ENCODE results near the gene CBLN1.

Gene CBLN1

DNA sequence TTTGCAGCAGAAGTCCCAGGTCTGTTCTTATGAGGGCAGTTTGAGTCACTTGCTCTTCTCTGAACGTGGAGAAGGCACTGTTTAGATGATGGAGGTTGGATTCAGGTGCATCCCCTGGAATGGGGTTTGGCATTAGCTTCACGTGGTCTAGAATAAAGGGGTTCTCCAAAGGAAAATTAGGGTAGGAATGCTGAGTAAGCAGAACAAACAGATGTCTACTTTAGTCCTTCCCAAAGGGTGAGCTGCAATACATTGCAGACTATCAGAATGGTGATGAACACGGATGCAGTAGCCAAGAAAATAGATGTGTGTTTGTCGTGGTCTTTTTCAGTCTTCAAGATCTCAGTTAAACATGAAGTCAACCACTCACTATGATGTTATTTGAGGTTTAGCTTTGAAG, 3.3 kb upstream of the CBLN1 start:
- TF ChIP-seq, protein P1, sequence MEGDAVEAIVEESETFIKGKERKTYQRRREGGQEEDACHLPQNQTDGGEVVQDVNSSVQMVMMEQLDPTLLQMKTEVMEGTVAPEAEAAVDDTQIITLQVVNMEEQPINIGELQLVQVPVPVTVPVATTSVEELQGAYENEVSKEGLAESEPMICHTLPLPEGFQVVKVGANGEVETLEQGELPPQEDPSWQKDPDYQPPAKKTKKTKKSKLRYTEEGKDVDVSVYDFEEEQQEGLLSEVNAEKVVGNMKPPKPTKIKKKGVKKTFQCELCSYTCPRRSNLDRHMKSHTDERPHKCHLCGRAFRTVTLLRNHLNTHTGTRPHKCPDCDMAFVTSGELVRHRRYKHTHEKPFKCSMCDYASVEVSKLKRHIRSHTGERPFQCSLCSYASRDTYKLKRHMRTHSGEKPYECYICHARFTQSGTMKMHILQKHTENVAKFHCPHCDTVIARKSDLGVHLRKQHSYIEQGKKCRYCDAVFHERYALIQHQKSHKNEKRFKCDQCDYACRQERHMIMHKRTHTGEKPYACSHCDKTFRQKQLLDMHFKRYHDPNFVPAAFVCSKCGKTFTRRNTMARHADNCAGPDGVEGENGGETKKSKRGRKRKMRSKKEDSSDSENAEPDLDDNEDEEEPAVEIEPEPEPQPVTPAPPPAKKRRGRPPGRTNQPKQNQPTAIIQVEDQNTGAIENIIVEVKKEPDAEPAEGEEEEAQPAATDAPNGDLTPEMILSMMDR (IDR thresholded peaks at IDR 0.05; ENCODE audit: insufficient read depth, low read length, missing control alignments) = no peak
- ChIA-PET POLR2A (no interaction called here), CTCF (no interaction called here)
- no peak for DNase-seq (ENCODE audit: low read depth, low spot score)
- no peak overlapping the region for H3K4me3 ChIP-seq (ENCODE audit: low read depth, low read length)

GRCh38 chr16:49283376-49284049, 1.9 kb upstream of the CBLN1 start:
- no peak overlapping the region for H3K4me3 ChIP-seq (ENCODE audit: low read depth, low read length)
- TF ChIP-seq, protein P1 (IDR thresholded peaks at IDR 0.05; ENCODE audit: insufficient read depth, low read length, missing control alignments) = no peak
- no peak for DNase-seq (ENCODE audit: low read depth, low spot score)
- ChIA-PET CTCF (no interaction called here), POLR2A (no interaction called here)

DNA sequence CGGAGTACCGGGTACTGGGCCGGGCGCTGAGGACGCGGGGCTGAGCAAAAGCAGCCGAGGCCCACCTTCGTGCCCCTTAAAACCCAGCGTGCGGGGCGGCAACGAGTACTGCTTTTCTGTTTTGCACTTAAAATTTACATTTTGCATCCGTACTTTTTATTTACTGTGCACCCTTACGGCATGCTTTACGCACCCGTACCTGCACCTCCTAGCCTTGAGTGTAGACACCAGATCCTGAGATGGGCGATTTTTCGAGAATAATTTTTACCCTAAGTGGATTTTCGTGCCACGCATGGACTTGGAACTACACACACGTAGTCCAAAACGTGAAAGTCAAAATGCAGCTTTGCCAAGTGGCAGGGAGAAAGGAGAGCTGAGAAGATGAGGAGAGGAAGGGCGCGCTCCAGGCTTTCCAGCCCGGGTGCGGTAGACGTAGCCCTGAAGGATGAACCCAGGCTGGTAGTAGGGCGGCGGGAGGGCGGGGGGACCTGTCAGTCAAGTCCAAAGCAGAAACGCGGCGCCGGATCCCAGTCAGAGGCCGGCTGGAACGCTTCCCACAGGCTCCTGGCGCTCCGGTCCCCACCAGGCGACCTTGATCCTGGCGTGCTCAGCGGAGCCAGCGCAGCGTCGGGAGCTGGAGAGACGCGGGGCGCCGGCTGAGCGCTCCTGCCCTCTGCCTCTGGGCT, 1.2 kb upstream of the CBLN1 start:
- POLR2A ChIA-PET = no interaction called here
- no peak overlapping the region for H3K4me3 ChIP-seq (ENCODE audit: low read depth, low read length)
- no peak for DNase-seq (ENCODE audit: low read depth, low spot score)
- CTCF ChIA-PET = no interaction called here
- TF ChIP-seq, protein P1 (IDR thresholded peaks at IDR 0.05; ENCODE audit: insufficient read depth, low read length, missing control alignments) = no peak

DNA sequence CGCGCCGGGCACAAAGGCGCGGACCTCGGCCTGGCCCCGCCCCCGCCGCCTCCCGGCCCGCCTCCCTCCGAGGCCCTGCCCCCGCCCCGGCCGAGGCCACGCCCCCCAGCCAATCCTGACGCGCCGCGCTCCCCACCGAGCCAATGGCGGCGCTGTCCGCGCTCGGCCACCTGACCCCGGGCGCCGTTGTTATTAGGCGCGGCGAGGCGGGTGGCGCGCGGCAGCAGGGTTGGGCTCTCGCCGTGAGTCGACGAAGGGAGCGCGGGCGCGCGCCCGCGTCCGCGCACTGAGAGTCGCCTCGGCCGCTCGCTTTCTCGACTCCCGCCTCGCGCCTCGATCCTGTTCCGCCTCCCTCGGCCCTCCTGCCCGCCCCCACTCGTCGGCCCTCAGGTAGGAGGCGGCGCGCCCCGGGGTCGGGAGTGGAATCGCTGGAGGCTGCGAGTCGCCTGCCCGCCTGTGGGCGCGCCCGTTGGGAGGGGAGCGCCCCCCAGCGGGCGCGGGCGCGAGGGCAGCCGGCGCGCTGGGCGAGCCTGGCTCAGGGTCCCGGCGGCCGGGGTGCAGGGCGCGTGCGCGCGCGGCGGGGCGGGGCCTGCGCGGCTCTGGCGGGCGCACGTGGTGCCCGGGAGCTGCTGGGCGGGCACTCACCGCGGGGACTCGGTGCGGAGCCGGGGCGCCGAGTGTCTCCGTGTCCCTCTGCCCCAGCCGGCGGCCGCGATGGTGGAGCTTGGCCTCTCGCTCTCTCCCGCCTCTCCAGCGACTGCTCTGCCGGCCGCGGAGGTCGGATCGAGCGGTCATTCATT, 405 bp upstream of the CBLN1 start:
- TF ChIP-seq, protein P1 (IDR thresholded peaks at IDR 0.05; ENCODE audit: insufficient read depth, low read length, missing control alignments) = no peak
- ChIA-PET CTCF (no interaction called here), POLR2A (no interaction called here)
- no peak for DNase-seq (ENCODE audit: low read depth, low spot score)
- H3K4me3 ChIP-seq (ENCODE audit: low read depth, low read length) = no peak overlapping the region

- H3K4me3 ChIP-seq (ENCODE audit: low read depth, low read length) = no peak overlapping the region
- CTCF ChIA-PET = no interaction called here
- TF ChIP-seq, protein P1 (IDR thresholded peaks at IDR 0.05; ENCODE audit: insufficient read depth, low read length, missing control alignments) = no peak
- no peak for DNase-seq (ENCODE audit: low read depth, low spot score)
- POLR2A ChIA-PET = no interaction called here
Observed at GRCh38 chr16:49280841-49281371, 732 bp downstream of the CBLN1 start.
